GM12874 (cell line): ENCODE measurements around the gene PLXDC2.

ENCODE experiments used
- CTCF ChIP-seq: IDR thresholded peaks from 2 replicates; pipeline ENCODE4 v1.5.1; 2011; ENCODE audit warnings: low read depth, mild to moderate bottlenecking, control low read depth, low read length, moderate library complexity; ENCODE audit not compliant: insufficient read depth

The PLXDC2 gene

GRCh38 chr10:20117471-20117870 is 301.2 kb downstream of the PLXDC2 start:
- TF ChIP-seq CTCF = no peak

GRCh38 chr10:20118119-20118518 is 301.9 kb downstream of the PLXDC2 start:
- no peak for TF ChIP-seq CTCF

GRCh38 chr10:20128811-20129210 is 312.6 kb downstream of the PLXDC2 start:
- TF ChIP-seq CTCF = no peak

- no peak for TF ChIP-seq CTCF
Observed at GRCh38 chr10:20132816-20133215, 316.6 kb downstream of the PLXDC2 start.

- no peak for TF ChIP-seq CTCF
Observed at GRCh38 chr10:20133669-20134189, 317.5 kb downstream of the PLXDC2 start.

GRCh38 chr10:20142311-20142710 is 326.1 kb downstream of the PLXDC2 start:
- TF ChIP-seq CTCF = no peak

- TF ChIP-seq CTCF = no peak
Observed at GRCh38 chr10:20144268-20144667, 328.0 kb downstream of the PLXDC2 start.
